ENCODE measurements around the gene MED15.

The MED15 gene

GRCh38 chr22:20510811-20511577 lies 3.6 kb downstream of the MED15 start:
- no peak for DNase-seq (ENCODE audit: low read depth in 2 of 2)

- DNase-seq (ENCODE audit: low read depth in 2 of 2) = no peak
Measured at GRCh38 chr22:20511578-20512229, 4.3 kb downstream of the MED15 start.

- no peak for DNase-seq (ENCODE audit: low read depth in 2 of 2)
Measured at GRCh38 chr22:20514658-20515406, 7.4 kb downstream of the MED15 start.

GRCh38 chr22:20516399-20516798 lies 9.0 kb downstream of the MED15 start:
- DNase-seq (ENCODE audit: low read depth in 2 of 2) = no peak

GRCh38 chr22:20517422-20517821 lies 10.0 kb downstream of the MED15 start:
- no peak for DNase-seq (ENCODE audit: low read depth in 2 of 2)

- DNase-seq (ENCODE audit: low read depth in 2 of 2) = no peak
Measured at GRCh38 chr22:20517841-20518592, 10.6 kb downstream of the MED15 start.

- DNase-seq (ENCODE audit: low read depth in 2 of 2) = no peak
Measured at GRCh38 chr22:20519558-20519957, 12.1 kb downstream of the MED15 start.

GRCh38 chr22:20520093-20520511 lies 12.7 kb downstream of the MED15 start:
- no peak for DNase-seq (ENCODE audit: low read depth in 2 of 2)

- DNase-seq (ENCODE audit: low read depth in 2 of 2) = no peak
Measured at GRCh38 chr22:20522134-20523004, 15.0 kb downstream of the MED15 start.

- no peak for DNase-seq (ENCODE audit: low read depth in 2 of 2)
Measured at GRCh38 chr22:20523086-20523983, 15.9 kb downstream of the MED15 start.

GRCh38 chr22:20524004-20524481 lies 16.6 kb downstream of the MED15 start:
- no peak for DNase-seq (ENCODE audit: low read depth in 2 of 2)

GRCh38 chr22:20525048-20525447 lies 17.6 kb downstream of the MED15 start:
- no peak for DNase-seq (ENCODE audit: low read depth in 2 of 2)

GRCh38 chr22:20526305-20526627 lies 18.9 kb downstream of the MED15 start:
- DNase-seq (ENCODE audit: low read depth in 2 of 2) = no peak

GRCh38 chr22:20526628-20527355 lies 19.4 kb downstream of the MED15 start:
- no peak for DNase-seq (ENCODE audit: low read depth in 2 of 2)

GRCh38 chr22:20528405-20528978 lies 21.1 kb downstream of the MED15 start:
- no peak for DNase-seq (ENCODE audit: low read depth in 2 of 2)

GRCh38 chr22:20530368-20531153 lies 23.2 kb downstream of the MED15 start:
- DNase-seq (ENCODE audit: low read depth in 2 of 2) = no peak

GRCh38 chr22:20531154-20531403 lies 23.7 kb downstream of the MED15 start:
- DNase-seq (ENCODE audit: low read depth in 2 of 2) = no peak
